WERI-Rb-1 (cell line): ENCODE measurements around the gene MAML3.

Experiments
- DNase-seq: peaks from one replicate; pipeline ENCODE4 v3.0.0-alpha.2; 2020
- H3K27ac ChIP-seq: fragments of 250-450 bp; sonication (Bioruptor Pico); 2 replicates; pipeline ENCODE4 v1.5.1; 2020; ENCODE audit warnings: mild to moderate bottlenecking, moderate library complexity
- H3K27me3 ChIP-seq: fragments of 250-450 bp; sonication (Bioruptor Pico); 2 replicates; pipeline ENCODE4 v1.5.1; 2021; ENCODE audit warnings: mild to moderate bottlenecking, low read depth, moderate library complexity; ENCODE audit not compliant: insufficient read depth, severe bottlenecking
- H3K36me3 ChIP-seq: fragments of 250-450 bp; sonication (Bioruptor Pico); 2 replicates; pipeline ENCODE4 v1.5.1; 2020; ENCODE audit warnings: mild to moderate bottlenecking, moderate library complexity
- H3K4me3 ChIP-seq: 2 replicates; pipeline ENCODE4 v1.5.1; 2011; ENCODE audit warnings: low read depth, mild to moderate bottlenecking, control low read depth, low read length
- H3K9me3 ChIP-seq: fragments of 250-450 bp; sonication (Bioruptor Pico); 2 replicates; pipeline ENCODE4 v1.5.1; 2021; ENCODE audit warnings: mild to moderate bottlenecking, moderate library complexity; ENCODE audit not compliant: severe bottlenecking
- TF ChIP-seq, protein P1 (sequence below): IDR thresholded peaks from 2 replicates; pipeline ENCODE4 v1.5.1; 2011; ENCODE audit warnings: low read depth, mild to moderate bottlenecking, control low read depth, inconsistent platforms, low read length

MAML3 gene

DNA sequence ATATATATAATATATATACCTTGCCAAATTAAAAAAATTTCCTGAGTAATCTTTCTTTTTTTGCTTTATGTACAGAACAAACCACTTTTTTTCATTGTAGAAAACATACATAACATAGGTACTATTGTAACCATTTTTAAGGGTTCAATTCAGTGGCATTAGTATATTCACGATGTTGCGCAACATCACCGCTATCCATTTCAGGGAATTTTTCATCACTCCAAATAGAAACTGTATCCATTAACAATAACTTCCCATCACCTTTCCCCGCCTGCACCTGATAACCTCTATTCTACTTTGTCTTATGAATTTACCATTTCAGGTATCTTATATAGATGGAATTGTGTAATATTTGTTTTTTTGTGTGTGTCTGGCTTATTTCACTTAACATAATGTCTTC, 363.7 kb downstream of the MAML3 start:
- DNase-seq, result no peak
- Histone ChIP-seq H3K9me3 (no peaks in the 10 kb centered on the region), H3K36me3 (no peaks in the 10 kb centered on the region), H3K4me3 (no peak overlapping the region), H3K27ac (no peak overlapping the region), H3K27me3 (no peaks in the 10 kb centered on the region)
- TF ChIP-seq, protein P1, sequence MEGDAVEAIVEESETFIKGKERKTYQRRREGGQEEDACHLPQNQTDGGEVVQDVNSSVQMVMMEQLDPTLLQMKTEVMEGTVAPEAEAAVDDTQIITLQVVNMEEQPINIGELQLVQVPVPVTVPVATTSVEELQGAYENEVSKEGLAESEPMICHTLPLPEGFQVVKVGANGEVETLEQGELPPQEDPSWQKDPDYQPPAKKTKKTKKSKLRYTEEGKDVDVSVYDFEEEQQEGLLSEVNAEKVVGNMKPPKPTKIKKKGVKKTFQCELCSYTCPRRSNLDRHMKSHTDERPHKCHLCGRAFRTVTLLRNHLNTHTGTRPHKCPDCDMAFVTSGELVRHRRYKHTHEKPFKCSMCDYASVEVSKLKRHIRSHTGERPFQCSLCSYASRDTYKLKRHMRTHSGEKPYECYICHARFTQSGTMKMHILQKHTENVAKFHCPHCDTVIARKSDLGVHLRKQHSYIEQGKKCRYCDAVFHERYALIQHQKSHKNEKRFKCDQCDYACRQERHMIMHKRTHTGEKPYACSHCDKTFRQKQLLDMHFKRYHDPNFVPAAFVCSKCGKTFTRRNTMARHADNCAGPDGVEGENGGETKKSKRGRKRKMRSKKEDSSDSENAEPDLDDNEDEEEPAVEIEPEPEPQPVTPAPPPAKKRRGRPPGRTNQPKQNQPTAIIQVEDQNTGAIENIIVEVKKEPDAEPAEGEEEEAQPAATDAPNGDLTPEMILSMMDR, result no peak

DNA sequence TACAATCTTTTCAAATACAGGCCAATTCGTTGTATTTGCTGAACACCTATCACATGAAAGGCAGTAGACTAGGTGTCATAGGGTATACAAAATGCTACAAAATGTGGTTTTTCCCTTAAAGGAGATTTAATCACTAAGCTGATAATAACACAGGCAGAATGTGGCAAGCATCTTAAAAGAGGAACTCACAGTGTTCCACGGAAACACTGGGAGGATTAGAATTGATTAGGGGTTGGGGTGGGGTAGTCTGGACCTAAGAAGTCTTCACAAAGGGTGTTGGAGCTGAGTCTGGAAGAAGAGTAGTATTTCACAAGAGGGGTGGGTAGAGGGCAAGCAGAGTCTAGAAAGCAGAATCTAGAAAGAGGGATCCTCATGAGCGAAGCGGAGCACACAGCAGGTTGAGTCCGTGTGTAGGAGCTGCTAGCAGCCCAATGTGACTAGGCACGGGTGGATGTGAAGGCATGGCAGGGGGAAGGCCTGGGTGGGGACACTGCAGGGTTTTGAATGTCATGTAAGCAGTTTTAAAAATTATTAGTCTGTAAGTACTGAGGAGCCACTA, 364.8 kb downstream of the MAML3 start:
- TF ChIP-seq, protein P1, result no peak
- Histone ChIP-seq H3K9me3 (no peaks in the 10 kb centered on the region), H3K27me3 (no peaks in the 10 kb centered on the region), H3K36me3 (no peaks in the 10 kb centered on the region), H3K27ac (no peak overlapping the region), H3K4me3 (no peak overlapping the region)
- no peak for DNase-seq

GRCh38 chr4:139786494-139787354, 367.3 kb downstream of the MAML3 start:
- Histone ChIP-seq H3K4me3 (peak overlapping the region; percentile 27), H3K36me3 (no peaks in the 10 kb centered on the region), H3K27ac (peak overlapping the region; percentile 42), H3K27me3 (no peaks in the 10 kb centered on the region), H3K9me3 (no peaks in the 10 kb centered on the region)
- DNase-seq, result peak; percentile 80
- TF ChIP-seq, protein P1, result no peak

- Histone ChIP-seq H3K4me3 (no peak overlapping the region), H3K27ac (no peak overlapping the region)
Measured at GRCh38 chr4:139785356-139785755, 368.6 kb downstream of the MAML3 start.

GRCh38 chr4:139783741-139784484, 370.1 kb downstream of the MAML3 start:
- Histone ChIP-seq H3K9me3 (no peaks in the 10 kb centered on the region), H3K4me3 (no peak overlapping the region), H3K36me3 (no peaks in the 10 kb centered on the region), H3K27ac (no peak overlapping the region), H3K27me3 (no peaks in the 10 kb centered on the region)
- TF ChIP-seq, protein P1, result no peak
- no peak for DNase-seq

More at GRCh38 chr4:139785356-139785755, 368.6 kb downstream of the MAML3 start:
- Histone ChIP-seq H3K27me3 (no peaks in the 10 kb centered on the region), H3K36me3 (no peaks in the 10 kb centered on the region), H3K9me3 (no peaks in the 10 kb centered on the region)
- TF ChIP-seq, protein P1, result no peak
- no peak for DNase-seq
